Activated CD4-positive, alpha-beta T cell treated with anti-CD3 and anti-CD28 coated beads, Interleukin-2, amount 10 ng/mL, durations not matched to agents 7 days and 5 days (primary cell): ENCODE data around the gene MAGI2. TPM values are rescaled to one million over a fixed set of nuclear protein-coding genes. Genes with fewer than 3 reads are reported as not detected.
"Not testable (repeated sequence)": the region's sequence is repeated elsewhere in the genome, so short reads cannot be mapped to it uniquely, and the experiment has no call there.

Source experiments
- CTCF ChIA-PET: fragments of 350-600 bp; sonication (Branson Sonifier 250); formaldehyde crosslinking; loops from one replicate; lab custom pipeline; 2021; ENCODE audit warnings: antibody characterized with exemption; lab: Charles Lee
- POLR2A ChIA-PET: fragments of 350-600 bp; sonication (Branson Sonifier 250); formaldehyde crosslinking; loops from one replicate; lab custom pipeline; 2021; ENCODE audit warnings: antibody characterized with exemption; lab: Charles Lee
- DNase-seq: peaks from one replicate; pipeline ENCODE4 v3.0.0-alpha.2; 2020
- H3K27ac Mint-ChIP-seq: one replicate; pipeline ENCODE4 v1.8.0; 2021; ENCODE audit warnings: mild to moderate bottlenecking, moderate library complexity, mixed read lengths
- H3K27me3 Mint-ChIP-seq: one replicate; pipeline ENCODE4 v1.8.0; 2021; ENCODE audit warnings: mixed read lengths
- H3K36me3 Mint-ChIP-seq: one replicate; pipeline ENCODE4 v1.8.0; 2021; ENCODE audit warnings: low read depth, mixed read lengths
- H3K4me1 Mint-ChIP-seq: one replicate; pipeline ENCODE4 v1.8.0; 2021; ENCODE audit warnings: mixed read lengths
- H3K4me3 Mint-ChIP-seq: one replicate; pipeline ENCODE4 v1.8.0; 2021; ENCODE audit warnings: mild to moderate bottlenecking, moderate library complexity, mixed read lengths
- H3K9me3 Mint-ChIP-seq: one replicate; pipeline ENCODE4 v1.8.0; 2021; ENCODE audit warnings: mixed read lengths
- total RNA-seq, 2 experiments: library from RNA; stranded (reverse); gene quantifications; one replicate each; pipeline ENCODE4 v1.2.3, GENCODE V29; 2021

MAGI2 gene
- total RNA-seq, 2 experiments from 2014 or later, result 0.05 to 0.10 TPM

DNA sequence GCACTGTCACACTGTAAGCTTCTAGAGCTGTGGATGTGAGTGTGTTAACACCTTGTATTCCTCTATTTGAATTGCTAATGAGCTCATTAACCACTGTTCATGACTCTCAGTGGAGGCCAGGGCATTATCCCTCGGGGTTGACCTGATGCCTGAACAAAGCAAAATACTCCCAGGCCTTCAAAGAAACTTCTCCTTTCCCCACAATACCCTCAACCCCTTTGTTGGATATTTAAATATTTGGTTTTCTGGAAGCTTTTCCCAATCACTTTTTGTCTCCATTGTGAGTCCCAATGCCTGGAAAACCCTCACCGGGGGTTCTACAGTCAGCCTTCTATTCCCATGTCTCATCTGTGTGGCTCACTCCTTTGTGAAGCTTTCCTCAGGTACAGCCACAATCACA lies 874.8 kb downstream of the MAGI2 start:
- ChIA-PET POLR2A (no interaction called here), CTCF (no interaction called here)
- DNase-seq, result no peak
- Mint-ChIP-seq H3K4me1 (no peaks in the 10 kb centered on the region), H3K27ac (no peak overlapping the region), H3K4me3 (no peak overlapping the region), H3K27me3 (no peaks in the 10 kb centered on the region), H3K9me3 (no peaks in the 10 kb centered on the region), H3K36me3 (no peaks in the 10 kb centered on the region)

DNA sequence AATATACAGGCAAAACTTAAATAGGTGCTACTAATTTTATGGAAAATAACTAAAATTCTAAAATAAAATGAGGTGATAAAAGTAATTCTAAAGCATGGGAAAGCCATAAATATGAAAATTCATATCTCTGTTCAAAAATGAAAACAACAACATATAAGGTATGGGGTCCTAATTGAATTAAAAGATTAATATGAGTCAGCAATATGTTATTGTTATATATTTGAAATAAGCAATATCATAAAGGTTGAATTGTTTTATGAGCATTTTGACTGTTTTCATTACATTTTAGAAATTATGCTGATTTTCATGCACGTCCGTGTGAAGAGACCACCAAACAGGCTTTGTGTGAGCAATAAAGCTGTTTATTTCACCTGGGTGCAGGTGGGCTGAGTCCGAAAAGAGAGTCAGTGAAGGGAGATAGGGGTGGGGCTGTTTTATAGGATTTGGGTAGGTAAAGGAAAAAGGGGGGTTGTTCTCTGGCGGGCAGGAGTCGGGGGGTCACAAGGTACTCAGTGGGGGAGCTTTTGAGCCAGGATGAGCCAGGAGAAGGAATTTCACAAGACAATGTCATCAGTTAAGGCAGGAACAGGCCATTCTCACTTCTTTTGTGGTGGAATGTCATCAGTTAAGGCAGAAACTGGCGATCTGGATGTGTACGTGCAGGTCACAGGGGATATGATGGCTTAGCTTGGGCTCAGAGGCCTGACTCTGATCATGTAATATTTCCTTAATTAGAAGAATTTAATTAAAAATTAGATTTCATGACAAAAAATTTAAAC lies 876.1 kb downstream of the MAGI2 start:
- POLR2A ChIA-PET, H3K36me3 Mint-ChIP-seq, H3K27me3 Mint-ChIP-seq, H3K4me3 Mint-ChIP-seq, H3K9me3 Mint-ChIP-seq, DNase-seq, H3K4me1 Mint-ChIP-seq, CTCF ChIA-PET, H3K27ac Mint-ChIP-seq: not testable (repeated sequence)

DNA sequence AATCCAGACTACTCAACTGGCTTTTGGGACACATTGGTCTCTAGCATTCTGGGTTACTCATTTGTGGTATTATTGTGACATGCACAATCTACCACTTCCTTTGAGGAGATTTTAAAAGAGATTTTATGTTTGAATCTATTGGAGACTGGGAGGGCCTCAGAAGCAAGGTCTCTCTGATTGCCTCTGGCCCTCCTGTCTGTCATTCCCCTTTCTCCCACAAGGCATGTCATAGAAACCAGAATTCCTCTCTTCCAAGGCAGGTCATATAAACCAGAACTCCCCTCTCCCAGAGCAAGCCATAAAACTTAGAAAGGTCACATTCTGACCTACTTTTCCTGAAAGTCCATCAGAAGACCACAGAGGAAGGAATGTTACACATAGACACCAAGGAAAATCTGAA lies 877.2 kb downstream of the MAGI2 start:
- POLR2A ChIA-PET, result no interaction called here

DNA sequence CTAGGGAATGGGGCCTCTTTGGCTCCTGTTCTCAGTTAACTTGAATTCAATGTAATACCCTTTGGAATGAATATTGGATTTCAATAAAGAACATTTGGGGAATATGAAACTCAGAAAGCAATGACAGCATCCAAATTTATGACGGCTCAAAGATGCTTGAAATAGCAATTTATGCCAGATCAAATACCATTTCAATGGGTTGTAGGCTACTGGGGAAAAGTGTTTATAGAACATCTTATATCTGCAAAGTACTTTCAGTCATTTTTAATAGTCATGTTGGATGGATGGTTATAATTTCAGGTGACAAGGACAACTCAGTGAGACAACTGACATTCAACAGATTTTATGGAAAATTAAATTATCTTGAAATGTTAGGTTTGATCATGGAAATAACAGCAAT lies 882.2 kb downstream of the MAGI2 start:
- Mint-ChIP-seq H3K9me3 (no peaks in the 10 kb centered on the region), H3K27ac (no peak overlapping the region), H3K27me3 (no peaks in the 10 kb centered on the region), H3K4me3 (no peak overlapping the region), H3K36me3 (no peaks in the 10 kb centered on the region), H3K4me1 (no peaks in the 10 kb centered on the region)
- DNase-seq, result no peak
- ChIA-PET POLR2A (no interaction called here), CTCF (no interaction called here)

More for the DNA sequence above, 877.2 kb downstream of the MAGI2 start:
- Mint-ChIP-seq H3K27ac (no peak overlapping the region), H3K4me1 (no peaks in the 10 kb centered on the region), H3K4me3 (no peak overlapping the region), H3K9me3 (no peaks in the 10 kb centered on the region), H3K36me3 (no peaks in the 10 kb centered on the region), H3K27me3 (no peaks in the 10 kb centered on the region)
- no peak for DNase-seq
- CTCF ChIA-PET, result no interaction called here

DNA sequence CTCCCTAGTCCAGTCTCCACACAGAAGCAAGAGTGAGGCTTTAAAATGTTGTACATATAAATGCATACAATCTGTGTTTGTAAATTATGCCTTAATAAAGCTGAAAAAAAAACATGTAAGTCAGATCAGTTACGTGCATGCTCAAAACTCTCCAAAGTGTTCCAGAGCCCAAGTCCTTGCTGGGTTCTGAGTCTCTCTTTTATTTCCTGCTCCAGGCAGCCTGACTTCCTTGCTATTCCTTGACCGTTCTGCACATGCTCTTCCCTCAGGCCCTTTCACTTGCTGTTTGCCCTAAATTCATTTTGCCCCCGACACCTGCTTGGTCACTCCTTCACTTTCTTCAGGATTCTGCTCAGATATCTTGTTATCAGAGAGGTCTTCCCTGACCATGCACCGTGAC lies 884.8 kb downstream of the MAGI2 start:
- H3K4me1 Mint-ChIP-seq, result no peaks in the 10 kb centered on the region
- no peaks in the 10 kb centered on the region for H3K27me3 Mint-ChIP-seq
- H3K27ac Mint-ChIP-seq, result no peak overlapping the region
- H3K4me3 Mint-ChIP-seq, result no peak overlapping the region
- no peaks in the 10 kb centered on the region for H3K9me3 Mint-ChIP-seq
- no peaks in the 10 kb centered on the region for H3K36me3 Mint-ChIP-seq
- no peak for DNase-seq
- POLR2A ChIA-PET, result no interaction called here
- CTCF ChIA-PET, result no interaction called here

DNA sequence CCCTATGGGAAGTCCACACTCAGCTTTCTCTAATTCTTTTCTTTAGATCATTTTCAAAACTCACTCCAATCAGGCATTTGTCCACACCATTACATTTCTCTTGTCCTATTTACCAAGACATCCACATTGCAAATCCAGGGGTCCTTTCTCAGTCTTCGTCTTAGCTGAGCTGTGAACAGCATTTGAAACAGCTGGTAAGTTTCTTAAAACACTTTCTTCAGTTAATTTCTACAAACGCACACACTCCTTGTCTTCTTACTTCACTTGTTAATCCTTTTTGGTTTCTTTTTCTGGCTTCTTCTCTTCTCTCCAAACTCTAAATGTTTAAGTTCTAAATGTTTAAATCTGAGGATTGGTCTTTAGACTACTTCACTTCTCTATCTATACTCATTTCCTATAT lies 885.6 kb downstream of the MAGI2 start:
- no peaks in the 10 kb centered on the region for H3K9me3 Mint-ChIP-seq
- ChIA-PET POLR2A (no interaction called here), CTCF (no interaction called here)
- H3K4me3 Mint-ChIP-seq, result no peak overlapping the region
- no peaks in the 10 kb centered on the region for H3K27me3 Mint-ChIP-seq
- H3K27ac Mint-ChIP-seq, result no peak overlapping the region
- no peaks in the 10 kb centered on the region for H3K36me3 Mint-ChIP-seq
- no peak for DNase-seq
- H3K4me1 Mint-ChIP-seq, result no peaks in the 10 kb centered on the region

DNA sequence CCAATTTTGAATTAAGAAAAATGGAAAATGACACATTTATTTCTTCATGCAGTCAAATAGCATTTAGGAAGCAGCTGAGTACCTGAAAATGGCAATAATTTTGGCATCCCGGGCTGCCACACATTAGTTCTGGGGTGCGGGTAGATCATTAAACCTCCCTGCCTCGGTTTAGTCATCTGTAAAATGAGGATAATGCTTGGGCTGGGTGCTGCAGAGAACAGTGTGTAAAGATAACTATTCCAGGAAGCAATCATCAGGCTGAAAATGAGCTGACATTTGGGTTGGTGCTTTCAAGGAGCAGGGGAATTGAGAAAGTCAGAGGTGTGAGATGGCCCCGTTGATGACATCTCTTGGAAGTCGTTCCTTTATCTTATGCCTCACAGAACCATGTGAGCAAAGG lies 887.7 kb downstream of the MAGI2 start:
- Mint-ChIP-seq H3K4me3 (no peak overlapping the region), H3K9me3 (no peaks in the 10 kb centered on the region), H3K36me3 (no peaks in the 10 kb centered on the region), H3K27me3 (no peaks in the 10 kb centered on the region), H3K4me1 (no peaks in the 10 kb centered on the region), H3K27ac (no peak overlapping the region)
- ChIA-PET POLR2A (no interaction called here), CTCF (no interaction called here)
- no peak for DNase-seq

DNA sequence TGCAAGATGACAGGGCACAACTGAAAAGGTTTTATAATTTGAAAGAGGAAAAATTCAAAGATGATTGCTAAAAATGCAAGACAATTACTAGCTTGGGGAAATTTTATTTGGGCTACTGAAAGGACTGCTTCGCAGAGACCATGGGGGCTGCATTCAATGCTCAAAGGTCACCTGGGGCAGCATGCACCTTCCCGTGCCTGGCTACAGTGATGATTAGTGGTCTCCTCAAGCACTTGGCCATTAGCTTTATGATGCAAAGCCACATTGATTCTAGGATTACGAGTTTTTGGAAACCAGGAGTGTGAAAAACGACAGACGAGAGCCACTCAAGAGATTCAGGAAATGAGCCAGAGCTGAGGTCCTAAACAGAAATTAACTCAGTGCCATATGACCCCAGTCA lies 890.3 kb downstream of the MAGI2 start:
- H3K9me3 Mint-ChIP-seq, result no peaks in the 10 kb centered on the region
- no peak for DNase-seq
- H3K4me1 Mint-ChIP-seq, result no peaks in the 10 kb centered on the region
- H3K36me3 Mint-ChIP-seq, result no peaks in the 10 kb centered on the region
- POLR2A ChIA-PET, result no interaction called here
- H3K27me3 Mint-ChIP-seq, result no peaks in the 10 kb centered on the region
- no peak overlapping the region for H3K27ac Mint-ChIP-seq
- no peak overlapping the region for H3K4me3 Mint-ChIP-seq
- CTCF ChIA-PET, result no interaction called here

DNA sequence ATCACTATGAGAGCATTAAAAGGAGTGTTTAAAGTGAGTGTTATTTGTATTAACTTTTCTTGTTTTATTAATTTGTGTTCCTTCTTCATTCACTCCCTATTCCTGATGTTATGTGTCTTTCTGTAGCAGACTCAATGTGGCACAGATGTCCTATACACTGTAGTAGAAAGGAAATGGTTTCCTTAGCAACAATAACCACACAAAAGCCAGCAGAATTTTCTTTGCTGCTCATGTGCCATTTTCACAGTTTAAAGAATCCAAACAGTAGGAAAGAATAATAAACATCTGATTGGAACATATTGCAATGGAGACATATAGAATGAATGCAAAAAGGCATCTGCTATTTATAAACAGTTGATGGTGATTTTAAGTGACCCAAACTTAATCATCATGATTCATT lies 891.3 kb downstream of the MAGI2 start:
- Mint-ChIP-seq H3K4me3 (no peak overlapping the region), H3K9me3 (no peaks in the 10 kb centered on the region), H3K36me3 (no peaks in the 10 kb centered on the region), H3K27me3 (no peaks in the 10 kb centered on the region), H3K27ac (no peak overlapping the region), H3K4me1 (no peaks in the 10 kb centered on the region)
- no peak for DNase-seq
- POLR2A ChIA-PET, result no interaction called here
- CTCF ChIA-PET, result no interaction called here

DNA sequence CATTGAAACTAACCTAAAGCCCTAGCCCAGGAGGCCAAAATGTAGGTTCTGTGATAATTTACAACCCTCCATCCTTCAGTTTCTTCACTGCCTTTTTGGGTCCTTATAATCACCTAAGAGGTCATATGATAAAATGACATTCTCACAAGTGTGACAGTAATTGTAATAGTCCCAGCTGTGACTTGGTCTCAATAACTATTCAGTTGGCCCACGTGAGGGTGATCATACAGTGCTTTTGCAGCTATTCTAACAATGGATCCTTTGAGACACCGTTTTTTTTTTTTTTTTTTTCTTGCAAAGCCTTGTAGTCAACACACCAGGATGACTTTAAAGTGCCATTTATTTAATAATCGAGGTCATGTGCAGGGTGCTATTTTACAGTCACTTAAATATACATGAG lies 894.9 kb downstream of the MAGI2 start:
- CTCF ChIA-PET, result no interaction called here
- Mint-ChIP-seq H3K36me3 (no peaks in the 10 kb centered on the region), H3K9me3 (no peaks in the 10 kb centered on the region), H3K4me3 (no peak overlapping the region), H3K4me1 (no peaks in the 10 kb centered on the region), H3K27me3 (no peaks in the 10 kb centered on the region), H3K27ac (no peak overlapping the region)
- DNase-seq, result no peak
- POLR2A ChIA-PET, result no interaction called here

DNA sequence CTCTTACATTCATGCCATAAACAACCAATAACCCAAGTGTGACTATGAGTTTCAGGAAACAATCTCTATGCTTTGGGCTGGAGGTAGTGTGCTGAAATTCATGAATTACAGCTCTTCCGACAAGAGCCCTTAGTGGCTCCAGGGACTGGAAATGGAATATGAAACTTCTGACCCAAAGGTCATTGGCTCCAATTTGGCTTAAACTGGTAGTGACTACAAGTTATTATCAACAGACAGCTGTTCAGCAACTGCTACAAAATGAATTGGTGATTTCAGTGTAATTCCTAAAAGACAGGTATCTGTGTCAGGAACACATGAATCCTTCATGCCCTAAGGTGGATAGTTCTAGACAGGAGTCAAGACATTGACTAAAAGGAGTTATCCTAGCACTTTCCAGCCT lies 909.5 kb downstream of the MAGI2 start:
- Mint-ChIP-seq H3K9me3 (no peaks in the 10 kb centered on the region), H3K4me3 (no peak overlapping the region), H3K27ac (no peak overlapping the region), H3K4me1 (no peaks in the 10 kb centered on the region), H3K36me3 (no peaks in the 10 kb centered on the region), H3K27me3 (no peaks in the 10 kb centered on the region)
- no peak for DNase-seq
- POLR2A ChIA-PET, result interaction anchor here (0.7 kb wide), 1 partner anchor 17 kb away, joined by 3 read pairs; no protein-coding TSS in a partner anchor
- CTCF ChIA-PET, result no interaction called here

DNA sequence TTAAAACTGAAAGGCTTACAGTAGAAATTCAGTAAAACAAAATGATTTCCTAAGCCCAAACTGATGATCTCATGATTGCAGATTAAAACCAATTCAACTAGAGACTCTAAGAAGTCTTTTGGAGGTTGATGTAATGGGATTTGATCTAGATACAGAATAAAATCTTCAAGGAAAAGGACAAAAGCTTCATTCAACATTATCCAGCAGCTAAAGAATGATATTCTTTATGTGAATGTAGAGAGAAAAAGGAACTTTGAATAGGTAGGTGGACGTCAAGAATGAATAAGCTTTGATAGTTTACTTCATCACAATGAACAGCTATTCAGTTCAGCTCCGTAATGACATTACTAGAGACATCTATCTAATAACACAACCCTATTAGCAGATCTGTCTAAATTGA lies 910.5 kb downstream of the MAGI2 start:
- Mint-ChIP-seq H3K4me1 (no peaks in the 10 kb centered on the region), H3K9me3 (peaks cover under 1% of the 10 kb centered on the region), H3K4me3 (no peak overlapping the region), H3K27ac (no peak overlapping the region), H3K27me3 (no peaks in the 10 kb centered on the region), H3K36me3 (no peaks in the 10 kb centered on the region)
- CTCF ChIA-PET, result no interaction called here
- DNase-seq, result no peak
- POLR2A ChIA-PET, result no interaction called here

DNA sequence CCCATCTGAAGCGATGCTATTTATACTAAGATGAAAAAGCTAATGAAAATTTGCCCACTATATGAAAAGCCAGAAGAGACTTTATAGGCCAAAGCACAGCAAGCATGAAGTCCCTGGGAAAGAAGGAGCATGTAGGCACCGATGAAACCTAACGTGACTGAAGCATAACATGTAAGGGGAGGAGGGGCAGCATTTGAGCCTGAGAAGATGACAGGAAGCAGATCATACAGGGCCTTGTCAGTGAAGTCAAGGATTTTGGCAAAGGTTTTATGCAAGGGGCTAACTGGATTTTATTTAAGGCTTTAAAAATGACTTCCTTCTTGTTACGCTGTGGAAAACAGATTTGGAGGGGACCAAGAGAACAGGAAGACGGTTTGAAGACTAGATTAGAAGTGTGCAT lies 910.9 kb downstream of the MAGI2 start:
- H3K4me1 Mint-ChIP-seq, result no peaks in the 10 kb centered on the region
- H3K9me3 Mint-ChIP-seq, result peaks cover 3% of the 10 kb centered on the region
- DNase-seq, result no peak
- ChIA-PET POLR2A (no interaction called here), CTCF (no interaction called here)
- no peak overlapping the region for H3K4me3 Mint-ChIP-seq
- H3K27ac Mint-ChIP-seq, result no peak overlapping the region
- H3K36me3 Mint-ChIP-seq, result no peaks in the 10 kb centered on the region
- H3K27me3 Mint-ChIP-seq, result no peaks in the 10 kb centered on the region

DNA sequence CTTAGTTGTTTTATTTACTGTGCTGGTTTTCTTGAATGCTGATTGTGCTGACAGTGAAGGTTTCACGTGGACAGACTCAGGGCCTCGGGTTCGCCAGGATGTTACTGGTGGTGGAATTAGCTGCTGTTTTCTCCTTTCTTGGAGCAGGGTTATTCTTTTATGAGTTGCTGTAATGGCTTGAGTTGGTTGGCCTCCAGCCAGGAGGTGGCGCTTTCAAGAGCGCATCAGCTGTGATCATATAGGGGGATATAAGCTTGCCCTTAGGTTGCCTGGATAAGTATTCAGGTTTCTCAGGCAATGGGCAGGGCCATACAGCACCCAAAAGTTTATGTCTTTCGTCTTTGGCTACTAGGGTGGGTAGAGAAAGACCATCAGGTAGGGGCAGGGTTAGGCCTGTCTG lies 913.6 kb downstream of the MAGI2 start:
- Mint-ChIP-seq H3K9me3 (peaks cover 3% of the 10 kb centered on the region), H3K36me3 (no peaks in the 10 kb centered on the region), H3K4me3 (no peak overlapping the region), H3K4me1 (no peaks in the 10 kb centered on the region), H3K27ac (no peak overlapping the region), H3K27me3 (no peaks in the 10 kb centered on the region)
- no peak for DNase-seq
- POLR2A ChIA-PET, result no interaction called here
- CTCF ChIA-PET, result no interaction called here
